GM23338 (cell line): Measurements from ENCODE around the gene TMEM87B. TPM values are rescaled to one million over a fixed set of nuclear protein-coding genes. Genes with fewer than 3 reads are reported as not detected.

Source experiments
- ATAC-seq: fragments of 200-7000 bp; cut with Tn5 transposase; 3 replicates; pipeline ENCODE4 v1.9.1; 2020
- DNase-seq: peaks from one replicate; pipeline ENCODE4 v3.0.0-alpha.2; 2015; ENCODE audit warnings: low spot score
- H2AFZ ChIP-seq: fragments of 200-600 bp; sonication (generic); 2 replicates; pipeline ENCODE4 v1.8.0; 2016; ENCODE audit warnings: antibody characterized with exemption, mild to moderate bottlenecking, moderate library complexity
- H3F3A ChIP-seq: fragments of 200-600 bp; sonication (generic); replicated peaks from 2 replicates; pipeline ENCODE4 v1.8.0; 2017; ENCODE audit warnings: antibody characterized with exemption, mixed run types, low read depth
- H3K27ac ChIP-seq: fragments of 200-600 bp; sonication (generic); 2 replicates; pipeline ENCODE4 v1.6.1; 2016; ENCODE audit warnings: low read depth
- H3K27me3 ChIP-seq: fragments of 200-600 bp; sonication (generic); 2 replicates; pipeline ENCODE4 v1.8.0; 2016; ENCODE audit warnings: mild to moderate bottlenecking, mixed run types, moderate library complexity; ENCODE audit not compliant: insufficient read depth
- H3K36me3 ChIP-seq: fragments of 200-600 bp; sonication (generic); 2 replicates; pipeline ENCODE4 v1.8.0; 2016; ENCODE audit warnings: mild to moderate bottlenecking; ENCODE audit not compliant: insufficient read depth
- H3K4me1 ChIP-seq: fragments of 200-600 bp; sonication (generic); 2 replicates; pipeline ENCODE4 v1.8.0; 2016; ENCODE audit warnings: mild to moderate bottlenecking, moderate library complexity; ENCODE audit not compliant: insufficient read depth
- H3K4me2 ChIP-seq: fragments of 200-600 bp; sonication (generic); 2 replicates; pipeline ENCODE4 v1.7.1; 2017; ENCODE audit warnings: mixed run types
- H3K4me3 ChIP-seq: fragments of 200-600 bp; sonication (generic); 2 replicates; pipeline ENCODE4 v1.6.1; 2016; ENCODE audit warnings: mixed run types
- H3K79me2 ChIP-seq: fragments of 200-600 bp; sonication (generic); replicated peaks from 2 replicates; pipeline ENCODE4 v1.8.0; 2017; ENCODE audit warnings: mild to moderate bottlenecking; ENCODE audit not compliant: insufficient read depth
- H3K9me2 ChIP-seq: fragments of 200-600 bp; sonication (generic); 2 replicates; pipeline ENCODE4 v1.8.0; 2017; ENCODE audit not compliant: insufficient read depth
- H4K20me1 ChIP-seq: fragments of 200-600 bp; sonication (generic); replicated peaks from 2 replicates; pipeline ENCODE4 v1.8.0; 2017; ENCODE audit warnings: mild to moderate bottlenecking; ENCODE audit not compliant: insufficient read depth
- H3K27ac Mint-ChIP-seq: 2 replicates; pipeline ENCODE4 v1.8.0; 2020; ENCODE audit warnings: inconsistent platforms, mild to moderate bottlenecking, moderate library complexity, mixed read lengths
- H3K27me3 Mint-ChIP-seq: 3 replicates; pipeline ENCODE4 v1.8.0; 2022; ENCODE audit warnings: low read depth, mild to moderate bottlenecking, moderate library complexity, mixed read lengths, inconsistent platforms; ENCODE audit not compliant: insufficient read depth, poor library complexity
- H3K36me3 Mint-ChIP-seq: 3 replicates; pipeline ENCODE4 v1.8.0; 2021; ENCODE audit warnings: low read depth, mild to moderate bottlenecking, inconsistent platforms, moderate library complexity, mixed read lengths
- H3K4me1 Mint-ChIP-seq: 3 replicates; pipeline ENCODE4 v1.8.0; 2020; ENCODE audit warnings: mild to moderate bottlenecking, inconsistent platforms, mixed read lengths
- H3K4me3 Mint-ChIP-seq: 3 replicates; pipeline ENCODE4 v1.8.0; 2021; ENCODE audit warnings: moderate library complexity, mild to moderate bottlenecking, inconsistent platforms, mixed read lengths
- H3K9me3 Mint-ChIP-seq: 3 replicates; pipeline ENCODE4 v1.8.0; 2020; ENCODE audit warnings: moderate library complexity, mild to moderate bottlenecking, inconsistent platforms, mixed read lengths
- CREB1 ChIP-seq: fragments of 250-450 bp; sonication (Bioruptor Pico); IDR thresholded peaks from 2 replicates; pipeline ENCODE4 v1.5.0; 2020; ENCODE audit warnings: low read depth, mild to moderate bottlenecking, moderate library complexity
- EZH2 ChIP-seq: fragments of 200-600 bp; sonication (generic); IDR thresholded peaks from one replicate; pipeline ENCODE4 v1.8.0; 2017; ENCODE audit warnings: antibody characterized with exemption, mild to moderate bottlenecking, low read depth; ENCODE audit not compliant: unreplicated experiment
- POLR2AphosphoS5 ChIP-seq: IDR thresholded peaks from 2 replicates; pipeline ENCODE4 v1.6.1; 2016; ENCODE audit warnings: antibody characterized with exemption, low read depth
- STAT1 ChIP-seq: IDR thresholded peaks from one replicate; pipeline ENCODE4 v1.6.1; 2016; ENCODE audit warnings: antibody characterized with exemption; ENCODE audit not compliant: unreplicated experiment
- polyA plus RNA-seq: library from polyadenylated mRNA; unstranded; fragments of >200 nt; fragmentation: Nextera tagmentation; extraction: Ambion mirVana; gene quantifications from 2 replicates; pipeline ENCODE4 v1.2.1, GENCODE V29; 2016
- total RNA-seq: library from RNA; depleted of rRNA; stranded (reverse); fragments of >200 nt; shearing (Covaris generic); gene quantifications from 2 replicates; pipeline ENCODE4 v1.2.3, GENCODE V29; 2014
- TF ChIP-seq, protein P1 (sequence below): IDR thresholded peaks from one replicate; pipeline ENCODE4 v1.6.1; 2018; ENCODE audit warnings: antibody characterized with exemption; ENCODE audit not compliant: unreplicated experiment
- TF ChIP-seq, protein P2 (sequence below): IDR thresholded peaks from 2 replicates; pipeline ENCODE4 v1.6.1; 2016; ENCODE audit warnings: antibody characterized with exemption

TMEM87B gene
- total and polyA plus RNA-seq, 2 experiments from 2014 or later, result 7.0 to 15.4 TPM

GRCh38 chr2:112059671-112060070 is 4.6 kb downstream of the TMEM87B start (continued):
- TF ChIP-seq, protein P1, sequence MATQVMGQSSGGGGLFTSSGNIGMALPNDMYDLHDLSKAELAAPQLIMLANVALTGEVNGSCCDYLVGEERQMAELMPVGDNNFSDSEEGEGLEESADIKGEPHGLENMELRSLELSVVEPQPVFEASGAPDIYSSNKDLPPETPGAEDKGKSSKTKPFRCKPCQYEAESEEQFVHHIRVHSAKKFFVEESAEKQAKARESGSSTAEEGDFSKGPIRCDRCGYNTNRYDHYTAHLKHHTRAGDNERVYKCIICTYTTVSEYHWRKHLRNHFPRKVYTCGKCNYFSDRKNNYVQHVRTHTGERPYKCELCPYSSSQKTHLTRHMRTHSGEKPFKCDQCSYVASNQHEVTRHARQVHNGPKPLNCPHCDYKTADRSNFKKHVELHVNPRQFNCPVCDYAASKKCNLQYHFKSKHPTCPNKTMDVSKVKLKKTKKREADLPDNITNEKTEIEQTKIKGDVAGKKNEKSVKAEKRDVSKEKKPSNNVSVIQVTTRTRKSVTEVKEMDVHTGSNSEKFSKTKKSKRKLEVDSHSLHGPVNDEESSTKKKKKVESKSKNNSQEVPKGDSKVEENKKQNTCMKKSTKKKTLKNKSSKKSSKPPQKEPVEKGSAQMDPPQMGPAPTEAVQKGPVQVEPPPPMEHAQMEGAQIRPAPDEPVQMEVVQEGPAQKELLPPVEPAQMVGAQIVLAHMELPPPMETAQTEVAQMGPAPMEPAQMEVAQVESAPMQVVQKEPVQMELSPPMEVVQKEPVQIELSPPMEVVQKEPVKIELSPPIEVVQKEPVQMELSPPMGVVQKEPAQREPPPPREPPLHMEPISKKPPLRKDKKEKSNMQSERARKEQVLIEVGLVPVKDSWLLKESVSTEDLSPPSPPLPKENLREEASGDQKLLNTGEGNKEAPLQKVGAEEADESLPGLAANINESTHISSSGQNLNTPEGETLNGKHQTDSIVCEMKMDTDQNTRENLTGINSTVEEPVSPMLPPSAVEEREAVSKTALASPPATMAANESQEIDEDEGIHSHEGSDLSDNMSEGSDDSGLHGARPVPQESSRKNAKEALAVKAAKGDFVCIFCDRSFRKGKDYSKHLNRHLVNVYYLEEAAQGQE, result no peak

GRCh38 chr2:112061299-112061698 is 6.2 kb downstream of the TMEM87B start:
- Histone ChIP-seq H3K27me3 (no peaks in the 10 kb centered on the region), H3F3A (0 out of 2 replicates have a peak, but pooled peaks cover 3% of the 10 kb centered on the region), H3K36me3 (0 out of 2 replicates have a peak, but pooled peaks cover 4% of the 10 kb centered on the region), H3K79me2 (peaks cover 4% of the 10 kb centered on the region; the same call in 1 of the 2 replicates), H3K27ac (no peak overlapping the region), H3K9me2 (no peaks in the 10 kb centered on the region), H4K20me1 (no peaks in the 10 kb centered on the region; the same call in none of the 2 replicates), H3K4me2 (no peak overlapping the region), H3K4me3 (no peak overlapping the region), H3K4me1 (peaks cover 8% of the 10 kb centered on the region), H2AFZ (no peak overlapping the region)
- Mint-ChIP-seq H3K27me3 (peaks cover 5% of the 10 kb centered on the region), H3K4me1 (peaks cover 25% of the 10 kb centered on the region), H3K4me3 (no peak overlapping the region), H3K27ac (no peak overlapping the region), H3K36me3 (peaks cover 25% of the 10 kb centered on the region), H3K9me3 (no peaks in the 10 kb centered on the region)
- DNase-seq (no peak), ATAC-seq (no peak)
- TF ChIP-seq, protein P1, result no peak
- TF ChIP-seq STAT1, result no peak
- TF ChIP-seq EZH2, result no peak

- H3K4me1 Mint-ChIP-seq, result peaks cover 22% of the 10 kb centered on the region; the same call in 2 of the 3 replicates
- no peak overlapping the region for H3K4me3 Mint-ChIP-seq
- ATAC-seq, result no peak
- H3K9me3 Mint-ChIP-seq, result no peaks in the 10 kb centered on the region
- Histone ChIP-seq H3K27me3 (no peaks in the 10 kb centered on the region), H3K79me2 (peaks cover 4% of the 10 kb centered on the region; the same call in 1 of the 2 replicates), H3K36me3 (peaks cover 7% of the 10 kb centered on the region; the same call in 1 of the 2 replicates), H3K4me2 (no peak overlapping the region), H4K20me1 (no peaks in the 10 kb centered on the region; the same call in none of the 2 replicates), H3F3A (no peaks in the 10 kb centered on the region), H3K9me2 (no peaks in the 10 kb centered on the region), H3K4me1 (peaks cover 2% of the 10 kb centered on the region), H2AFZ (no peak overlapping the region), H3K27ac (no peak overlapping the region), H3K4me3 (no peak overlapping the region)
- H3K27me3 Mint-ChIP-seq, result peaks cover 3% of the 10 kb centered on the region
- no peak for DNase-seq
- no peak overlapping the region for H3K27ac Mint-ChIP-seq
- H3K36me3 Mint-ChIP-seq, result peaks cover 25% of the 10 kb centered on the region
- no peak for TF ChIP-seq STAT1
- TF ChIP-seq, protein P2, sequence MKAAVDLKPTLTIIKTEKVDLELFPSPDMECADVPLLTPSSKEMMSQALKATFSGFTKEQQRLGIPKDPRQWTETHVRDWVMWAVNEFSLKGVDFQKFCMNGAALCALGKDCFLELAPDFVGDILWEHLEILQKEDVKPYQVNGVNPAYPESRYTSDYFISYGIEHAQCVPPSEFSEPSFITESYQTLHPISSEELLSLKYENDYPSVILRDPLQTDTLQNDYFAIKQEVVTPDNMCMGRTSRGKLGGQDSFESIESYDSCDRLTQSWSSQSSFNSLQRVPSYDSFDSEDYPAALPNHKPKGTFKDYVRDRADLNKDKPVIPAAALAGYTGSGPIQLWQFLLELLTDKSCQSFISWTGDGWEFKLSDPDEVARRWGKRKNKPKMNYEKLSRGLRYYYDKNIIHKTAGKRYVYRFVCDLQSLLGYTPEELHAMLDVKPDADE, result no peak
- TF ChIP-seq CREB1 (CRISPR knock-in tag), result no peak
- TF ChIP-seq POLR2AphosphoS5, result no peak
Observed at GRCh38 chr2:112061840-112062239, 6.8 kb downstream of the TMEM87B start.
